Skin epidermis (tissue), 12 donors: ENCODE results near the gene HRAS.
"Not testable (repeated sequence)": the region's sequence is repeated elsewhere in the genome, so short reads cannot be mapped to it uniquely, and the experiment has no call there.

Experiments used
- H3K27ac ChIP-seq, 21 experiments: fragments of 200-600 bp; sonication (generic) in 11 of 21; one replicate each; pipeline ENCODE4 v1.5.0; 2020; ENCODE audit warnings: mild to moderate bottlenecking in 3 of 21, inconsistent platforms in 2 of 21, moderate library complexity in 2 of 21
- H3K4me3 ChIP-seq, 7 experiments: fragments of 200-600 bp; sonication (generic) in 2 of 7; one replicate each; pipeline ENCODE4 v1.5.0; 2020; ENCODE audit warnings: inconsistent platforms in 2 of 7, mild to moderate bottlenecking in 2 of 7, moderate library complexity in 1 of 7

The HRAS gene

GRCh38 chr11:520428-521176, 14.8 kb downstream of the HRAS start:
- no peak overlapping the region for H3K27ac ChIP-seq
- H3K4me3 ChIP-seq = no peak overlapping the region

GRCh38 chr11:518463-519202, 16.7 kb downstream of the HRAS start:
- peak overlapping the region in 19 of 21 experiments; percentile 15 to 76 (median 69) for H3K27ac ChIP-seq
- H3K4me3 ChIP-seq = peak overlapping the region in 1 of 7 experiments; percentile 15

- H3K27ac ChIP-seq = peak overlapping the region in 8 of 21 experiments; percentile 42 to 75 (median 64)
- H3K4me3 ChIP-seq = not testable (repeated sequence)
Measured at GRCh38 chr11:516918-517685, 18.3 kb downstream of the HRAS start.

GRCh38 chr11:516400-516799, 19.0 kb downstream of the HRAS start:
- H3K27ac ChIP-seq = peak overlapping the region in 6 of 21 experiments; percentile 60 to 89 (median 78)
- H3K4me3 ChIP-seq = no peak overlapping the region

GRCh38 chr11:515131-515530, 20.2 kb downstream of the HRAS start:
- peak overlapping the region in 19 of 21 experiments; percentile 18 to 89 (median 68) for H3K27ac ChIP-seq
- H3K4me3 ChIP-seq = no peak overlapping the region

GRCh38 chr11:514606-515005, 20.8 kb downstream of the HRAS start:
- Histone ChIP-seq H3K27ac (peak overlapping the region in 18 of 21 experiments; percentile 12 to 89 (median 66)), H3K4me3 (no peak overlapping the region)

GRCh38 chr11:512761-513595, 22.4 kb downstream of the HRAS start:
- peak overlapping the region in 4 of 21 experiments; percentile 18 to 89 (median 60) for H3K27ac ChIP-seq
- no peak overlapping the region for H3K4me3 ChIP-seq

- Histone ChIP-seq H3K4me3 (no peak overlapping the region), H3K27ac (no peak overlapping the region)
Measured at GRCh38 chr11:508956-509355, 26.4 kb downstream of the HRAS start.

- Histone ChIP-seq H3K4me3 (peak overlapping the region; percentile 68 to 89 (median 77)), H3K27ac (peak overlapping the region in 20 of 21 experiments; percentile 54 to 100 (median 98))
Measured at GRCh38 chr11:507727-508515, 27.5 kb downstream of the HRAS start.

GRCh38 chr11:506995-507726, 28.2 kb downstream of the HRAS start, which contains the start of gene RNH1:
Gene RNH1, minus strand, starts transcription at chr11:507242. Its CDS starts 5,080 bp downstream, at chr11:502162.
- H3K27ac ChIP-seq = peak within 1 kb of the TSS; percentile 90 to 100 (median 100)

GRCh38 chr11:506238-506994, 29.0 kb downstream of the HRAS start:
- Histone ChIP-seq H3K4me3 (peak overlapping the region; percentile 68 to 89 (median 77)), H3K27ac (peak overlapping the region; percentile 90 to 100 (median 100))

More at GRCh38 chr11:506995-507726, 28.2 kb downstream of the HRAS start, which contains the start of gene RNH1:
- peak within 1 kb of the TSS; percentile 68 to 89 (median 77) for H3K4me3 ChIP-seq

GRCh38 chr11:504994-505344, 30.4 kb downstream of the HRAS start:
- H3K4me3 ChIP-seq = peak overlapping the region; percentile 36 to 83 (median 45)

GRCh38 chr11:504053-504993, 31.1 kb downstream of the HRAS start:
- H3K4me3 ChIP-seq = peak overlapping the region; percentile 36 to 83 (median 45)
- peak overlapping the region; percentile 56 to 100 (median 95) for H3K27ac ChIP-seq

More at GRCh38 chr11:504994-505344, 30.4 kb downstream of the HRAS start:
- peak overlapping the region in 18 of 21 experiments; percentile 41 to 100 (median 98) for H3K27ac ChIP-seq

GRCh38 chr11:503179-503981, 32.0 kb downstream of the HRAS start:
- H3K4me3 ChIP-seq = peak overlapping the region; percentile 36 to 83 (median 45)
- peak overlapping the region in 20 of 21 experiments; percentile 60 to 100 (median 96) for H3K27ac ChIP-seq
